HG03103 (cell line): ENCODE data around the gene TMEM198.

Experiments used
- ATAC-seq: cut with Tn5 transposase; IDR thresholded peaks from one replicate; pipeline ENCODE4 v1.9.1; 2021; ENCODE audit warnings: low read depth; ENCODE audit not compliant: unreplicated experiment

Gene TMEM198

DNA sequence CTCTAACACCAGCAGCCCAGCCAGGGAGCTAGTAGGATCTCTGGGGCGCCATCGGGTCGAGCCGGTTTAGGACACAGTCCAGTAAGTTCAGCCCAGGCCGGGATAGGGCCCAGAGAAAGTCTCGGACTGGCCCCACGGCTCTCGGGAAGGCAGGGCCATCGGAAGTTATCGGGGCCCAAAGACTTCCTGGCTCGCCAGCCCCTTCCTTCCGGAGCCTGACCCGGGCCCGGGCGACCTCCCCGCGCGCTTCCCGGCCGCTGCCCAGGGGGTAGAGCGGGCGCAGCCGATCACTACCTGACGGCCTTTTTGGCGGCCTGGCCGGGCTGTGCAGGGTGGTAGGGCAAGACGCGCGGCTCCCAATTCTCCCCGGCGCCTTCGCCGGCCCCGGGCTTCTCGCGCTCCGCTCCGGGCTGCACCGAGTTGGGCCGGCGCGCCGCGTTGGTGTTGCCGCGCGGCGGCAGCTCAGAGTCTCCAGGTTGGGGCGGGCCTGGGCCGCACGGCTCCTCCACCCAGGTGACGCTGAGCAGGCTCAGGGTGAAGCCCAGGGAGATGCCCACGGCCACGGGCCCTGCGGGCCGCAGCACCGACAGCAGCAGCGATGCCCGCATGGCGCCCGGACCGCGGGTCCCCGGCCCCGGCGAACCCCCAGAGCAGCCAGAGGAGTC, 765 bp upstream of the TMEM198 start:
- ATAC-seq, result peak; percentile 31

DNA sequence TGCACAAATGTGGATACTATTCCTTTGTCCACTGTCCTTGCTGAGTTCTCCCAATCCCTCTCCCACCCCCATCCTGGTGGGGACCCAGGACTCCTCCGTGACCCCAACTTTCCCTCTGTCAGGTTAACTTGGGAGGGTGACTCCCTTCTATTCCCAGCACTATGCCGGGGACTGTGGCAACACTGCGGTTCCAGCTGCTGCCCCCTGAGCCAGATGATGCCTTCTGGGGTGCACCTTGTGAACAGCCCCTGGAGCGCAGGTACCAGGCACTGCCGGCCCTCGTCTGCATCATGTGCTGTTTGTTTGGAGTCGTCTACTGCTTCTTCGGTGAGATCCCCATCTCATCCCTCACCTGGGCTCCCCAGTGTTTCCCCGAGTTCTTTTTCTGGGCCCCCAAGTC, 739 bp downstream of the TMEM198 start:
- ATAC-seq, result no peak

DNA sequence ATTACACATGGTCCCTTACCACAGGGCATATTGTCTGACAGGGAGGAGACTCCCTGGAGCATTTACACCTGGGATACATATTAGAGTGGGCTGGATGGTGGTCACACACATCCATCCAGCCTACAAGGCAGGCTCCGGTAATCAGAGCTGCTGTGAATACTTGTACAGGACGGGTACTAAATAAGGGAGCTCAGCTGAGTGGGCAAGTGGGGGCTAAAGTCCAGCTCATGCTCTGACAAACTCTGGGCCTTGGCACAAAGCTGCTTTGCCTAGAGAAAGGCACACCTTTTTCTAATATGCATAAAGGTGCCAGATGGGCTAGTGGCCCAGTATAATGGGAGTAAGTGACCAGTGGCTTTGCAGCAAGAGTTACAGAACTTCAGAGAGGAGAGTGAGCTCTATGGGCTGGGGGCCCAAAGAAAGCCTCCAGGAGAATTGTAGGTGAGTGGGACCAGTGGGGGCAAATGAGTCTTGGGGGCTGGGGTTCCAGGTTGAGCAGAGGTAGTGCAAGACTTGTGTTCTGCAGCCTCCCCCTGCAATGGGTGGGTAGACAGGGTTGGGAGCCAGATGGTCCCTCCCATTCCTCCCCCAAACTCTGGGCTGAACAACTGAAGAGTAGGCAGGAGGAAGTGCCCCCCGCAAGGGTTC, 1.6 kb downstream of the TMEM198 start:
- ATAC-seq, result no peak

DNA sequence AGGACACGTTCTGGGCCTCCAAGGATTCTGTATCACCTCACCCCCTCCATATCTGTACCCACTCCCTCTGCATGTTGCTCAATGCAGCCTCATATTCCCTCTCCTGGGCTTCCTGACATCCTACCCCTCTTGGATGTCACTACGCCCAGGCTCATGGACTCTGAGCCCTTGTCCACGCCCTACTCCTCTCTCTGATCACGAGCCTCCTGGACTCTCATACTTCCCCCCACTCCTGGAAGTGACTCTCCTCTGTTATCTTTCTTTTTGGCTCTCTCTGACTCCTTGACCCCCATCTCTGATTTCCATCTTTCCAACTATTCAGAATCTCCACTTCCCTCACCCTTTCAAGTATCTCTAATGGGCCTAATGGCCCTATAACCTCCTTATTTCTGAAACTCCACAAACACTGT, 2.1 kb downstream of the TMEM198 start:
- ATAC-seq, result no peak

DNA sequence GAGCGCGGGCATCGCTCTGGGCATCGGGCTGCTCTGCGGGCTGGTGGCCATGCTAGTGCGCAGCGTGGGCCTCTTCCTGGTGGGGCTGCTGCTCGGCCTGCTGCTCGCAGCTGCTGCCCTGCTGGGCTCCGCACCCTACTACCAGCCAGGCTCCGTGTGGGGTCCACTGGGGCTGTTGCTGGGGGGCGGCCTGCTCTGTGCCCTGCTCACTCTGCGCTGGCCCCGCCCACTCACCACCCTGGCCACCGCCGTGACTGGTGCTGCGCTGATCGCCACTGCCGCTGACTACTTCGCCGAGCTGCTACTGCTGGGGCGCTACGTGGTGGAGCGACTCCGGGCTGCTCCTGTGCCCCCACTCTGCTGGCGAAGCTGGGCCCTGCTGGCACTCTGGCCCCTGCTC, 3.8 kb downstream of the TMEM198 start:
- ATAC-seq, result no peak

DNA sequence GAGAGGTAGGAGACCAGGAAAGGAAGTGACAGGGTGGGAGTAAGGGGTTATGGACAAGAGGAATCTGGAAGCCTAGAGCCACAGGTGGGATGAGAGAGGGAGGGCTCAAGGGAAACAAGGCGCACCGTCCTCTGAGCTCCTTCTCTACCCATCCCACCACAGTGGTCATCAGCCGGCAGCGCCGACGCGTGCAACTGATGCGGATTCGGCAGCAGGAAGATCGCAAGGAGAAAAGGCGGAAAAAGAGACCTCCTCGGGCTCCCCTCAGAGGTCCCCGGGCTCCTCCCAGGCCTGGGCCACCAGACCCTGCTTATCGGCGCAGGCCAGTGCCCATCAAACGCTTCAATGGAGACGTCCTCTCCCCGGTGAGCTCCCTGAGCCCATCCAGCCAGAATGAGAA, 5.2 kb downstream of the TMEM198 start:
- no peak for ATAC-seq

DNA sequence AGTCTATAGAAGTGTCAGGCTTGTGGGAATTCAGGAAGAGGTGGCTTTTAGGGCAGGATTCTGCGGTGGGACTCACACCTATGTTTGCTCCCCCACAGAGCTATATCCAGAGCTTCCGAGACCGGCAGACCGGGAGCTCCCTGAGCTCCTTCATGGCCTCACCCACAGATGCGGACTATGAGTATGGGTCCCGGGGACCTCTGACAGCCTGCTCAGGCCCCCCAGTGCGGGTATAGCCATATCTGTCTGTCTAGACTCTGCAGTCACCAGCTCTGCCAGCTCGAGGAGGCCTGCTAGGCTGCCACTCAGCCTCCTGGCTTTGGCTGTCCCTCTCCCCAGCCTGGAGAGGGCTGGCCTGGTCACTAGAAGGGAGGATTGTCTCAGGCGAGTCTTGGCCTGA, 5.8 kb downstream of the TMEM198 start:
- ATAC-seq, result no peak

DNA sequence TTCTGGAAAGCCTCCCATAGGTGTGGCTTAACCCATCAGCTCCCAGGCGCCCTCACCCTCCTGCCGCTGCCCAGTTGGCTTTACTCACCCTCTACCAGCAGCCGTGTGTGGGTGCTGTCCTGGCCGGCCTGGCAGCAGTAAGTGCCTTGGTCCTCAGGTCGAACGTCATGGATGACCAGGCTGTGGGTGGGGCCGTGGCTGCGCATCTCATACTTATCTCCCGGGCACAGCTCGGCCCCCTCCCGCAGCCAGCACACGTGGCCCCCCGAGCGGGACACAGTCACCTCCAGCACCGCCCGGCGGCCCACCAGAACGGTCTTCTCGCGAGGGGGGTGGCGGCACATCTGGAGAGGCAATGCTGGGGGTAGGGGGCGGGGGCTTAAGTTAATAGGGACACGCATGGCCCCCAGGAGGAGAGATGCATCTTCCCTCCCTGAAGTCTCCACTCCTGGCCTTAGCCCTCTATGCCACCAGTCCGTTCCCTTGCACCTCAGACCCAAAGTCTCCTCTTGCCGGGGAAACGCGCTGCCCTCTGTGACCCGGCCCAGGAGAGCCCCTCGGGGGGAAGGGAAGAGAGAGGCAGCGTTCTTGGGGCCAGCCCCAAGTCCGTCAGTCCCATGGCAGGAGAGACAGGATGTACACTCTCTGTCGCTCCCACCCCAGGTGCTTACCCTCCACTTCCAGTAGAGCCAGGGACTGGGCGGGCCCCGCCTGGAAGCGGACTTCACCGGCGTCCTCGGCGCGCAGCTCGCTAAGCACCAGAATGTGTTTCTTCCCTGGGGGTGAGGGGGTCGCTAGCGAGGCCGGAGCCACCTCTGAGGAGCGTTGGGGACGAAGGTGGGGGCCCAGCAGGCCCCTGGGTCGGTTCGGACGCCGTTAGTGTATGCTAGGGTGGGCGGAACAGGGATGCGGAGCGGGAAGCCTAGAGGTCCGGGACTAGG, 7.9 kb downstream of the TMEM198 start:
- peak; percentile 8 for ATAC-seq

DNA sequence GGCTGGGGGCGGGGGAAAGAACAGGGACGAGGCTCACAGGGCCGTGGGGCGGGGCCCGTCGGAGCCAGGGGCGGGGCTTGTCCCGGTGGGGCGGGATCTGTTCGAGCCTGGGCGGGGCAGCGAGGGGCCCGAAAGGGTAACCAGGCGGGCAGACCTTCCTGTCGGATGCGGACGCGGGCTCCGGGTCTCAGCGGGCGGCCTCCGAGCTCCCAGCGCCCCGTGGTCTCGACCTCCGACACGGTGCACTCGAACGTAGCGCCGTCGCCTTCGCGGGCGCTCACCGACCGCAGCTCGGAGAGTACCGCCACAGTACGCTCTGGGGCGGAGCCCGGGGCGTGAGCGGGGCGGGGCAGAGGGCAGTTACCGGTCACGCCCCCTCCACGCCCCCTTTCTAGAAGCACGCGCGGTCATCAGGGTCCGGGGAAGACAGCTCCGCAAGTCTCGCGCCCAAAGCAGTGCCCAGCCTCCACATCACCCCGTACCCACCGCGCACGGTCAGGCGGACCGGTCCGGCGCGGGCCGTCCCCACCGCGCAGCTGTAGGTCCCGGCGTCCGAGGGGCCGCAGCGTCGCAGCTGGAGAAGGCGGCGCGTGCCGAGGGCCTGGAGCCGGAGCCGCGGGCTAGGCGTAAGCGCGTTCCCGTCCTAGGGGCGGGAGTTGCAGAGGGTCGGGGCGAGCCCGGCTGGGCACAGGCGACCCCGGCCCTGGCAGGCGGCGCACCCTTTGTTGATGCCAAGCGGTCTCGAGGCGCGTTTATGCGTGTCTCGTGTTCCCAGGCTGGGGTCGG, 8.7 kb downstream of the TMEM198 start:
- ATAC-seq, result peak; percentile 89

DNA sequence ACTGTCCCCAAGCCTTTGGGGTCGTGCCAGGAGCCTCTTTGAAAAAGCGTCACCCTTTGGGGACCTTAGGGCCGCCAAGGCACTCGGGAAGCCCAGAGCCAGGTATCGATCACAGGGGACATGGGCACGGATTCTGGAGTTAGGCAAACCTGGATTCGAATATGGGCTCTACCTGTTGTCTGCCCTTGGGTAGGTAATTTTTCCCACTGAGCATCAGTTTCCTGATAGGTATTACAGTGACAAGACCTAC, 9.3 kb downstream of the TMEM198 start:
- no peak for ATAC-seq

DNA sequence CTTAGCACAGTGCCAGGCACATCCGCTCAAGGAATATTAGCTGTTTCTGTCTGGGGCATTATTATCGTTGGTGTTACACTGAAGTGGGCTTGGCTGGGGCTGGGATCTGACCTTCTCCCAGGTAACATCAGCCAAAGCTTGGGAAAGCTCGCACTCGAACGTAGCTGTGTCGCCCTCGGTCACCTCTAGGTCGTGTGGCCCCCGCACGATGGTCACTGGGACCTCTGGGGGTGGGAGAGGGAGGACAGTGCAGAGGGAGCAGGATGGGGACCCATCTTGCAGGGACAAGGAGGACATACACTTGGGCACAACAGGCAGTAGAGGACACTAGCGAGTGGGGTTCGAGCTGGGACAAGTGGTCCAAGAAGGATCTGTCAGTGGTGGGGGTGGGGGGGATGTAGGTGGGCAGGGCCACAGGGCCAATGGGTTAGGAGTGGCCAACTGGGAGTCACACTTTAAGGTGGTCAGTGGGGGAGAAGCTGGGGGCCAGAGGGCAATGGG, 9.7 kb downstream of the TMEM198 start:
- ATAC-seq, result no peak

DNA sequence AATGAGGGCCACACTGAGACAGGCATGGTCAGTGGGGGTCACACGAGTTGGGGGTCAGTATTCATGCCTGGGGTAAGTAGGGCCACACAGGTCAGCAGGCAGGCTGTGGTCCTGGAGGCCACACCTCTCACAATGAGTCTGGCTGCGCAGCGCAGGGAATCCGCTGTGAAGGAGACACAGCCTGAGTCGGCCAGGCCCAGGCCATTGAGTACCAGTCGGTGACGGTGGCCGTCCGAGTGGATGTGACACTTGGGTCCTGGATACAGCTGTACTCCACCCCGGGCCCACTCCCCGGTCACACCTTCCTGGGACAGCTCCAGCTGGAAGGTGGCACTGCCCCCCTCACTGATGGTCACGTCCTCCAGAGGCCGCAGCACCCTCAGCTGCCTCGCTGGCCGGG, 10.5 kb downstream of the TMEM198 start:
- ATAC-seq, result no peak

DNA sequence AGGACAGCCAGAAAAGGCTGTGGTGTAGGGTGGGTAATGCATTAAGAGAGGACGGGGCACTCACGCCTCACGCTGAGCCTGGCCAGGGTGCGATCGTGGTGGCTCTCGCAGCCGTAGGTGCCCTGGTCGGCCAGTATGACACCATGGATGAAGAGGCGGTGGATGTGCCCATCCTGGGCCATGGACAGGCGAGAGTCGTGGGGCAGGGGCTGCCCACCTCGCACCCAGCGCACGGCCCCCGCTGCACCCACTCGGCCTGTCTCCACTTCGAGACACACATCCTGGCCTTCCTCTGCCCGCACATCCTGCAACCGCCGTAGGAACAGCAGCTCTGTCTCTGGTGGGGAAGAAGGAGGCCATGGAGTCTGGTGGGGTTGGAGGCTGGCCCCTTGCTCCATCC, 12.1 kb downstream of the TMEM198 start:
- no peak for ATAC-seq

DNA sequence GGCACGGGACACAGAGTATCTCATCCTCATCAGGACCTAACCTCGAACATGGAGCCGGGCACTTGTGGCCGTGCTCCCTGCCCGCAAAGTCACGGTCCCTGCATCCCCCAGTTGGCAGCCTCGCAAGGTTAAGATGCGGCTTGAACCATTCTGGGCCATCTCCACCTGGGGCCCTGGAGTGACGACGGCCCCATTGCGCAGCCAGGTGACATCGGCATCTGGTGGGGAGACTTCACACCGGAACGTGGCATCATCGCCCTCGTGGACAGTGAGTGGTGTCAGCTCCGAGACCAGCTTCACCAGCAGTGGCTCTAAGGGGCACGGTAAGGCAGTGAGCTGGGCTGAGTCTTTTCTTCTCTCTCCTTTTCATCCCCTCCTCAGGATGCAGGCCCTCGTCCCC, 12.6 kb downstream of the TMEM198 start:
- no peak for ATAC-seq

DNA sequence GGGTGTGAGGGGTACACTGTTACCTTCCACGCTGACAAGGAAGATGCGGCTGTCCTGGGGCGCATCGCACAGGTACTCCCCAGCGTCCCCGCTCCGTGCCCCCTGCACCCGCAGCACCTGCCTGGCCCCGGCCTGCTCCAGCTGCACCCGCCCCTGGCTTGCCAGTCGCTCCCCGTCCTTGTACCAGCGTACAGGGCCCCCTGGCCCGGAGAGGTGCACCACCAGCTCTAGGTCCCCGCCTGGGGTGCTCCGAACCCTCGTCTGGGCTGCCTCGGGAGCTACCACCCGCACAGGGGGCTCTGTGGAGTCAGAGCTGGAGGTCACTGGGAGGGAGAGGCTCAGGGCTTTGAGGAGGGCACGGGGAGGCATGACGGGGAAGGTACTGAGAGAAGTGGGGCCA, 13.5 kb downstream of the TMEM198 start:
- no peak for ATAC-seq

DNA sequence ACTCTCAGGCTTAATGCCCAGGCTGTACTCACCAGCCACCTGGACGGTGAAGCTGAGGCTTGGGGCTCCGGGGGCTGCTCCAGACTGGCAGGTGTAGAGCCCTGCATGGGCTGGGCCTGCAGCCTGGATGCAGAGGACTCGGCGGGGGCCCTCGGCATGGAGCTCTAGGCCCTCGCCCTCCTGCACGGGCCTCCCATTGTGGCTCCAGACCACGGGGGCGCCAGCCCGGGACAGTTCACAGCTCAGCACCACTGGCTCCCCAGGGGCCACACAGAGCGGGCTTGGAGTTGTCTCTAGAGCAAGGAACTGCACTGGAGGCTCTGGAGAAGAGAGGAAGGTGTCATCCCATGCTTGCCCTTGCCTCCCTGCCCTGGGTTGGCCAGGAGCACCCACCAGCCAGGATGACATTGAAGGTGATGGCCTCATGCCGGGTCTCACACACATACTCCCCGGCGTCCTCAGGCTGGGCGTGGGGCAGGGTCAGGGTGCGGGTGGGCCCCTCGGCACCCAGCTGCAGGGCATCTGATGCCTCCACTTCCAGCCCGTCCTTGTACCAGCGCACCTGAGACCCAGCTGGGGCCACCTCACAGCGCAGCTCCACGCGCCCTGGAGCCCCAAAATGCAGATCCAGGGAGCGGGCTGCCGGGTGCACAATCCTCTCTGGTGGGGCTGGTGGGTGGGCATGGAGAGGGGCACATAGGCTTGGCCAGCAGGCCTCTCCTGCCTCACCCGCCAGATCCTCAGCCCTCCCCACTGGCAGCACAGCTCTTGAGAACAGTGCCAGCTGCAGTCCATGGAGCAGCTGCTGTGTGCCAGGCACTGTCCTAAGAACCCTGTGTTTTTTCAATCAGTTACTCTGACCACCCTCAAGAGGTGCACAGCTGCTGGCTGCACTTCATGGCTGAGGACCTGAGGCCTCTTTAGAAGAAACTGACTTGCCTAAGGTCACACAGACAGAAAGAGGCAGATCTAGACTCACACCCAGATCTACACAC, 14.3 kb downstream of the TMEM198 start:
- no peak for ATAC-seq

DNA sequence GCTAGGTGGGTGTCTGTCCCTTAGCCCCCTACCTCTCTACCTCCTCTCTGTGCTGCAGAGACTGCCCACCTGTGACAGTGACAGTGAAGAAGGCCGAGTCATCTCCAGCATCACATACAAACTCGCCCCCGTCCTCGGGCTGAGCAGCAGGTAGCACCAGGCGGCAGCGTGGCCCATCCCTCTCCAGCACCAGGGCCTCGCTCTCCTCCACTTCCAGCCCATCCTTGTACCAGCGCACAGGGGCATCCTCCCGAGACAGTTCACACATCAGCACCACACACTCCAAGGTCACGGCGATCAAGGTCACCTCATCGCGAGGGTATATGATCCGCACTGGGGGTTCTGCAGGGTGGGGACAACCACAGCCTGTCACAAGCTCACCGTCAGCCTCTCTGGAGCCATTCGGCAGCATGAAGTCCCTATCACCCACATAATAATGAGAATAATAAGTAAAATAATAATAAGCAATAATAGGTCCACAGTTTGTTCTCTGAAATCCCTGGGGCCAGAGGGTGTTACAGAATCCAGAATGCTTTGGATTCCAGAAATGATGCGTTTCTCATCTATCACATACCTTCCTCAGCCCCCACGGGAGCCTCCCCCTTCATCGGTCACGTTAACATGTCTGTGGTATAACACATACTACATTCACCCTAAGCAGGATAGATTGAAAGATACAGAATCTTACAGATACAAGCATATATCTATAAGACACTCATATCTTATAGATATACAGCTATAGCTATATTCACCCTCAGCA, 15.5 kb downstream of the TMEM198 start:
- ATAC-seq, result no peak

DNA sequence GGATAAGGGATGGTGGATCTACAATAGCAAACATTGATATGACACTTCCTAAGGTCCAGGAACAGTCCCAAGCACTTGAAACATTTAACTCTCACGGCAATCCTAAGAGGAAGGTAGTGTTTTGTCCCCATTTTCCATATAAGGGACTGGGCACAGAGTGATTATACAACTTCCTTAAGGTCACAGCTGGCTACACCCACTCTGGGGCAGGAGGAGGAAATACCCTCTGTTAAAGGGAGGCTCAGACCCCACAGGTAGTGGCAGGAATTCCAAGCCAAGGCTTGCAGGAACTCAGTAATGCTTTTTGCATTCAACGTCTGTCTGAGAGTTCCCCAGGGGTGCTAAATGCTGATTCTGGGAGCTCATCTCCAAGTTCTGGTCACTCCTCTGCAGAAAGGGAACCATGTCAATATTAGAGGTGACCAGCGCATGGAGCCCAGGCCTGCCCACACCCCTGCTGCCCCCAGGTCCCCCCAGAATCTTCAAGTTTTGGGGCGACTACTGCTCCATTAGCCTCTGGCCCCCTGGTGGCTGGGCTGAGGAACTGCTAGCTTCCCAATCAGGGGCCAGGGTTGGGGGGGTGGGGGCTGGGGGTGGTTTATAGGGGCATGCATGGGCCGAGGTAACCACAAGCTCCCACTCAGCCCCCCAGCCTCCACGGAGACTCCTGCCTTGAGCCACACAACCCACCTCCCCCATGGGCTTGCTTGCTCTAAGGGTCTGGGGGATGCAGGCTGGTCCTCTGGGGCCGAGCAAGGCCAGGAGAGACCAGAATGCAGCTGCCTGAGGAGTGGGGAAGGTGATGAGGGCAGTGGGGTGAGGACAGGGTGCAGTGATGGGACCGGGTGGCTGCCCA, 16.4 kb downstream of the TMEM198 start:
- ATAC-seq, result peak; percentile 66
